HG03135 (cell line): Measurements from ENCODE around the gene IMMP1L.

Experiments
- ATAC-seq: cut with Tn5 transposase; IDR thresholded peaks from one replicate; pipeline ENCODE4 v1.9.1; 2021; ENCODE audit warnings: mild to moderate bottlenecking, moderate library complexity; ENCODE audit not compliant: unreplicated experiment

Gene IMMP1L

GRCh38 chr11:31404614-31405013 is 104.8 kb downstream of the IMMP1L start:
- no peak for ATAC-seq

DNA sequence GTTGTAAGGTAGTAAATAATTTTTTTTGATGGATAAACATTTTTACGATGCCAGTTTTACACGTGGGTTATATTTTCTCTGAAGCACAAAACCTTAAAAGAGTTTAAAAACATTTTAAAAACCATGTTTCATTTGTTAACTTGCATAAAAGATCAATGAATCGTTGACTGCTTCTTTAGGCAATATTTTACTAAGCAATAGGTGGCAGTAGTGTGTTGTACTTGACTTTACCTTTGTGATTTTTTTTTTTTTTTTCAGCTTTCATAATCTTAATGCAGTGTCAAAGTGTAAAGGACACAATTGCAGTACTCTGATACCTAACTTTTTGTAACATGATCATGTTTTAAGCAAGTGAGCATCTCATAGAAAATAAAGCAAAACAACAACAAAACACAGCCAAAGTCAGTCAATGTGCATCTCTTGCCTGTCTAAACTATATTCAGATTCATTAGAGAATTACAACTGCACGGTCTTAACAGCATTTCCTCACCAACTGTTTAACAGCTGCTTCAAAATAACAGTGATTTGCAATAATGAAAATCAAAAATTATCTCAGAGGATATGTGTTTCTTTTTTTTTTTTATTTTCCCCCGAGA is 112.1 kb downstream of the IMMP1L start:
- no peak for ATAC-seq

DNA sequence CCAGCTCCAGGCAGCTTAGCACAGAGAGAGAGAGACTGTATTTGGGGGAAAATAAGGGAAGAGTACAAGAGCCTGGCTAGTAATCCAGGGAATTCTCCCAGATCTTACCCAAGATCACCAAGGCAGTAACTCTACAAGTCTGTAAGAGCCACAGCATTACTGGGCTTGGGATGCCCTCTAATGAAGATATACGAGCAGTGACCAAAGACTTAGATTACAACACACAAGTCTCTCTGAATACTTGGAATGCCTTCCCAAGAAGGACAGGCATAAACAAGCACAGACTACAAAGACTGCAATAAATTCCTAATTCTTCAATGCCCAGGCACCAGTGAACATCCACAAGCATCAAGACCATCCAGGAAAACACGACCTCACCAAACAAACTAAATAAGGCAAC is 122.0 kb downstream of the IMMP1L start:
- no peak for ATAC-seq

- ATAC-seq: no peak
These were observed 126.3 kb downstream of the IMMP1L start for GRCh38 chr11:31383116-31383515.
